Tibial nerve (tissue), 3 donors: ENCODE data around the gene TSHZ1.

Experiments
- CTCF ChIP-seq, 5 experiments: fragments of 200-600 bp in 3 of 5; fragments of 450-650 bp in 2 of 5; sonication (generic) in 3 of 5; IDR thresholded peaks; one replicate each; pipeline ENCODE4 v1.5.1; 2016 to 2019; ENCODE audit warnings: antibody characterized with exemption in 5 of 5, mild to moderate bottlenecking in 3 of 5, moderate library complexity in 2 of 5
- POLR2A ChIP-seq, 2 donors: fragments of 450-650 bp; IDR thresholded peaks; one replicate each; pipeline ENCODE4 v1.6.1; 2017; ENCODE audit warnings: antibody characterized with exemption in 2 of 2, mild to moderate bottlenecking in 2 of 2, moderate library complexity in 2 of 2

- no peak for TF ChIP-seq CTCF (IDR thresholded peaks at IDR 0.05)
- TF ChIP-seq POLR2A (IDR thresholded peaks at IDR 0.05) = no peak
These were observed 11.3 kb downstream of the TSHZ1 start for GRCh38 chr18:75221897-75222296.
